ENCODE results near the gene DCLK1. TPM values are rescaled to one million over a fixed set of nuclear protein-coding genes. Genes with fewer than 3 reads are reported as not detected.

The DCLK1 gene
- total and polyA plus RNA-seq, 2 experiments from 2014 or later = 0.48 to 0.65 TPM

DNA sequence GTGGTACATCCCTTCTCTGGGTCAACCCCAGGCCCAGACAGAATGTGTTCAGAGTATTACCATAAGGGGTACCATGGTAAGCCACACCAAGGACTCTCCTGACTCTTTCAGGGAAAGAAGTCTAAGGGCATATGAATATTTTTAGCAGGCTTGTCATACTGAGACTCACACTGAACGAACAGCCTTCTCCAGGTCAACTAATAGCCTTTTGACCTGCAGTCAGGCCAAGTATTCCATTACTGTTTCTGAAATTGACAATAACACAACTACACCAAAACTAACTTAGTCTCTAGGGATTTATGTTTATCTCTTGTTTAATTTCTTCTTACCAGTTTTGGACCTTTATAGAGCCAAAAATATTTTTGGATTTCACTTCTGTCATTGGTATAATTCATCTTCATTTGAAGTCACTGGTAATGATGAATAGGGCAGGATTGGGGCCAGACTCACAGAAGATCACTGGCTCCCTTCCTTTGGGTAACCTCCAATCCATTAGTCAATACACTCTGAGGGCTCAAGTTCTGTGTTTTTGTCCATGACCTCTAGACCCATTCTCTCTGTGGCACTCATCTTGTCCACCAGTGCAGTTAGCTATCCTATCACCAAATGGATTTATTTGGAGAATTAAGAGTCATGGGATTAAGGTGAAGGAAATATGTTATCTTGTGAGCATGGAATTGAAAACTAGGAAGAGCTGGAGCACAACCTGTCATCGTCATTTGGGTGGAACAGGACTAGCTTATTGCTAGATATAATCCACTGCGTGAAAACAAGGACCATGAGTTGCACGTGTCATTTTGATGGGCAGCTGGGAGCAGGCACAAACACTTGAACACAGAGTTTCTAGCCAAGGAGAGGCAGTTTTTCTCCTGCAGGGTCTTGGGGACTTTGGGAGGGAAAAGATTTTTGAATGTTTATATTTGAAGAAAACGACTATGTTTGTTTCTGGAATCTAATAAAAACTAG, 313.3 kb downstream of the DCLK1 start:
- no peak overlapping the region for H3K27ac ChIP-seq
- TF ChIP-seq EZH2 (IDR thresholded peaks at IDR 0.05; ENCODE audit: insufficient read depth, poor library complexity, severe bottlenecking) (no peak), EZH2phosphoT487 (IDR thresholded peaks at IDR 0.05; ENCODE audit: insufficient read depth, low read depth) (no peak)
- H3K9me2 ChIP-seq (ENCODE audit: insufficient read depth) = no peaks in the 10 kb centered on the region
- WGBS, 2 experiments (ENCODE audit: low coverage in 1 of 2, low lambda C conversion rate in 2 of 2, missing lambda C conversion rate in 2 of 2) = 25 to 29% methylated on average over 5 of the region's 5 CpGs
- no peaks in the 10 kb centered on the region for H3K27me3 ChIP-seq (replicated peaks; ENCODE audit: insufficient read depth)
- H3K9ac ChIP-seq = no peak overlapping the region
- no peaks in the 10 kb centered on the region for H3K36me3 ChIP-seq (ENCODE audit: low read depth)
- no peak overlapping the region for H2AFZ ChIP-seq
- no peak overlapping the region for H3K4me3 ChIP-seq
- 0 out of 2 replicates have a peak, but pooled peaks cover 4% of the 10 kb centered on the region for H3K4me1 ChIP-seq (ENCODE audit: insufficient read depth)
- no peak overlapping the region for H3K4me2 ChIP-seq (ENCODE audit: unreplicated experiment)
- H3F3A ChIP-seq (ENCODE audit: insufficient read depth) = 0 out of 2 replicates have a peak, but pooled peaks cover 5% of the 10 kb centered on the region
- no peaks in the 10 kb centered on the region for H4K20me1 ChIP-seq (ENCODE audit: insufficient read depth)
- no peaks in the 10 kb centered on the region for H3K9me3 ChIP-seq (ENCODE audit: low read depth)
- no peak for DNase-seq
- no peaks in the 10 kb centered on the region for H3K79me2 ChIP-seq (ENCODE audit: insufficient read depth)
- in situ Hi-C loops (cut with MboI) = no loop called here

DNA sequence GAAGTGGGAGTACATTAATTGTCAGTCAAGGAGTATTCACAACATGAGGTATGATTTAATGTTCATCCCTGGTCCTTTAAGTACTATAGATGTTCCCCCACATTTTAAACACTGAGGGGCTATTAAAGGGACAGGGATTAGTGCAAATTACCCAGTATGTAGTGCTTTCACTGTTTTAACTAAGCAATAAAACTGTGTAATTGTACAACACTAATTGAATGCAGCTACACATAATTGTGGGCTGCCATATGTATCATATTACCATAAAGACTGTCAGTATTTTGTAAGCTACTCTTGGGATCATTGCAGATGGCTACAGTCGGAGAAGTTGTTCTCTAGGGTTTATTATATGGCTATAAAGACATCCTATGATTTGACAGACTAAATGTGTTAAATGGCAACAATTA, 316.6 kb downstream of the DCLK1 start:
- DNase-seq = no peak
- Histone ChIP-seq H3K9me3 (ENCODE audit: low read depth) (no peaks in the 10 kb centered on the region), H3K4me1 (ENCODE audit: insufficient read depth) (0 out of 2 replicates have a peak, but pooled peaks cover 4% of the 10 kb centered on the region), H3F3A (ENCODE audit: insufficient read depth) (0 out of 2 replicates have a peak, but pooled peaks cover 5% of the 10 kb centered on the region), H2AFZ (no peak overlapping the region), H3K27me3 (replicated peaks; ENCODE audit: insufficient read depth) (no peaks in the 10 kb centered on the region), H3K4me3 (no peak overlapping the region), H3K36me3 (ENCODE audit: low read depth) (no peaks in the 10 kb centered on the region), H3K4me2 (ENCODE audit: unreplicated experiment) (no peak overlapping the region), H3K9ac (no peak overlapping the region), H3K9me2 (ENCODE audit: insufficient read depth) (no peaks in the 10 kb centered on the region), H3K27ac (no peak overlapping the region), H4K20me1 (ENCODE audit: insufficient read depth) (no peaks in the 10 kb centered on the region), H3K79me2 (ENCODE audit: insufficient read depth) (no peaks in the 10 kb centered on the region)
- in situ Hi-C loops (cut with MboI) = no loop called here
- TF ChIP-seq EZH2phosphoT487 (IDR thresholded peaks at IDR 0.05; ENCODE audit: insufficient read depth, low read depth) (no peak), EZH2 (IDR thresholded peaks at IDR 0.05; ENCODE audit: insufficient read depth, poor library complexity, severe bottlenecking) (no peak)
- 91 to 100% methylated on average over 1 of the region's 1 CpG for WGBS, 2 experiments (ENCODE audit: low coverage in 1 of 2, low lambda C conversion rate in 2 of 2, missing lambda C conversion rate in 2 of 2)

DNA sequence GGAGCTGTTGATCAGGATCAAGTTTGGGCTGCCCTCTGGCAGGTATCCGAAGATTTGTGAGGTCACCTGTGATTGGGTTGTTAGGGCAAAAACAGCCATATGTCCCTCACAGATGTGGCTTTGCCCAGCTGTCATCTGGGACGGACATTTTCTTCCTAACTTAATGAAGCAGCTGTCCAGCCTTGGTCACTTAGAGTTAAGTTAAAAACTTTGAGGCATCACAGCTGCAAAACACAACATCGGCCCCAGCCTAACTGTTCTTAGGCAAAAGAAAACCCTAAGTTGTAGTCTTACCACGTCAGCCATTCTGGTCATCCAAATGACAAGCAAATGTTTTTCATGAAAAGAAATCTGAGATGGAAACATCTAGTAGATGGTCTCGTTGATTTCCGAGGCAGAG, 318.4 kb downstream of the DCLK1 start:
- Histone ChIP-seq H3F3A (ENCODE audit: insufficient read depth) (no peaks in the 10 kb centered on the region), H2AFZ (no peak overlapping the region), H3K4me1 (ENCODE audit: insufficient read depth) (0 out of 2 replicates have a peak, but pooled peaks cover 3% of the 10 kb centered on the region), H3K79me2 (ENCODE audit: insufficient read depth) (no peaks in the 10 kb centered on the region), H3K27me3 (replicated peaks; ENCODE audit: insufficient read depth) (no peaks in the 10 kb centered on the region), H3K9me2 (ENCODE audit: insufficient read depth) (no peaks in the 10 kb centered on the region), H3K9ac (no peak overlapping the region), H3K9me3 (ENCODE audit: low read depth) (no peaks in the 10 kb centered on the region), H3K27ac (no peak overlapping the region), H3K36me3 (ENCODE audit: low read depth) (no peaks in the 10 kb centered on the region), H3K4me3 (no peak overlapping the region), H3K4me2 (ENCODE audit: unreplicated experiment) (no peak overlapping the region), H4K20me1 (ENCODE audit: insufficient read depth) (no peaks in the 10 kb centered on the region)
- TF ChIP-seq EZH2phosphoT487 (IDR thresholded peaks at IDR 0.05; ENCODE audit: insufficient read depth, low read depth) (no peak), EZH2 (IDR thresholded peaks at IDR 0.05; ENCODE audit: insufficient read depth, poor library complexity, severe bottlenecking) (no peak)
- in situ Hi-C loops (cut with MboI) = no loop called here
- no peak for DNase-seq
- 71 to 78% methylated on average over 6 of the region's 6 CpGs for WGBS, 2 experiments (ENCODE audit: low coverage in 1 of 2, low lambda C conversion rate in 2 of 2, missing lambda C conversion rate in 2 of 2)

DNA sequence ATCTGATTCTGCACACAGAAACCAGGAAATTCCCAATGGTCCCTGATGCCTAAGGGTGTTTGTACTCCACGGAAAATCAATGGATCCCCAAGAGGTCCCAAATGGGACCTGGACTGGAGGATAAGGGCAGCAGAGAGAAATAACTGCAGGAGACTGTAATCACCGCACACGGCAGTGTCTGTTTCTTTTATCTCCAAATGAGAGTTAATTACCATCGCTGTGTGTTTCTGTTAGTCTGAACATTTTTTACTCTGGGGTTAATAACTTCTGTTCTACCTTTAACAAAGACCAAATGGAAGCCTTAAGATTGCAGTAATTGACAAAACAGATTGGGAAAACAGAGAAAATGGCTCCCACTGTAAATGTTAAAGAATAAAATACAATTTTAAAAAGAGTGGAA, 320.9 kb downstream of the DCLK1 start:
- peaks cover 1% of the 10 kb centered on the region; the same call in 1 of the 2 replicates for H3K4me1 ChIP-seq (ENCODE audit: insufficient read depth)
- TF ChIP-seq EZH2 (IDR thresholded peaks at IDR 0.05; ENCODE audit: insufficient read depth, poor library complexity, severe bottlenecking) (no peak), EZH2phosphoT487 (IDR thresholded peaks at IDR 0.05; ENCODE audit: insufficient read depth, low read depth) (no peak)
- no peak overlapping the region for H3K4me3 ChIP-seq
- H3K9ac ChIP-seq = no peak overlapping the region
- in situ Hi-C loops (cut with MboI) = no loop called here
- no peaks in the 10 kb centered on the region for H3K9me2 ChIP-seq (ENCODE audit: insufficient read depth)
- no peaks in the 10 kb centered on the region for H4K20me1 ChIP-seq (ENCODE audit: insufficient read depth)
- no peaks in the 10 kb centered on the region for H3K36me3 ChIP-seq (ENCODE audit: low read depth)
- H3K9me3 ChIP-seq (ENCODE audit: low read depth) = no peaks in the 10 kb centered on the region
- no peaks in the 10 kb centered on the region for H3K79me2 ChIP-seq (ENCODE audit: insufficient read depth)
- WGBS, 2 experiments (ENCODE audit: low coverage in 1 of 2, low lambda C conversion rate in 2 of 2, missing lambda C conversion rate in 2 of 2) = 96% methylated on average over 4 of the region's 4 CpGs
- no peaks in the 10 kb centered on the region for H3F3A ChIP-seq (ENCODE audit: insufficient read depth)
- H3K27ac ChIP-seq = no peak overlapping the region
- no peak for DNase-seq
- no peak overlapping the region for H2AFZ ChIP-seq
- H3K27me3 ChIP-seq (replicated peaks; ENCODE audit: insufficient read depth) = no peaks in the 10 kb centered on the region
- no peak overlapping the region for H3K4me2 ChIP-seq (ENCODE audit: unreplicated experiment)
